HUDEP-2 (cell line): Measurements from ENCODE around the gene DNAH3.
"Not testable (repeated sequence)": the region's sequence is repeated elsewhere in the genome, so short reads cannot be mapped to it uniquely, and the experiment has no call there.

Experiments
- DNase-seq, 76 experiments: peaks; one replicate each; lab custom pipeline; 2025; ENCODE audit not compliant: unreplicated experiment in 76 of 76; lab: John Stamatoyannopoulos, UW

The DNAH3 gene

GRCh38 chr16:21076186-21076883 is 74.3 kb downstream of the DNAH3 start:
- DNase-seq = no peak

- DNase-seq = no peak
These were observed 75.4 kb downstream of the DNAH3 start for GRCh38 chr16:21075252-21075651.

DNA sequence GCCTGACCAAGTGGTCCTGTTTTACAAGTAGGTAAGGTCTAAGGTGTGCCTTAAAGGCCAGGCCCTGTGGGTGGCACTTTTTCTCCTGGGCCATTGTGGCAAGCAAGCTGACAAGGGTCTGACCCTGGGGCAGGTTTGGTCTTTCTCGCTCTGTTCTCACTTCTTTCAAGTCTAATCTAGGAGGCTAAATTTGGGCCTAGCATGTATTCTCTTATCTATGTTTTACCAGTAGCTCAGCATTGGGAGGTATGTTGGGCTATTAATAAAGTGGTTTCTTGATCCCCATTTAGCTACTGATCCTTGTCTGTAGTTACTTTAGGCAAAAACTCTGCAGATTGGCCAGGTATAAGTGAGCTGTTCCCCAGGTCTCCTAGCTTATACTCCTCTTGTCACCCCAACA is 77.7 kb downstream of the DNAH3 start:
- no peak for DNase-seq

GRCh38 chr16:21071741-21072140 is 78.9 kb downstream of the DNAH3 start:
- DNase-seq = no peak

GRCh38 chr16:21070564-21070963 is 80.1 kb downstream of the DNAH3 start:
- no peak for DNase-seq

DNA sequence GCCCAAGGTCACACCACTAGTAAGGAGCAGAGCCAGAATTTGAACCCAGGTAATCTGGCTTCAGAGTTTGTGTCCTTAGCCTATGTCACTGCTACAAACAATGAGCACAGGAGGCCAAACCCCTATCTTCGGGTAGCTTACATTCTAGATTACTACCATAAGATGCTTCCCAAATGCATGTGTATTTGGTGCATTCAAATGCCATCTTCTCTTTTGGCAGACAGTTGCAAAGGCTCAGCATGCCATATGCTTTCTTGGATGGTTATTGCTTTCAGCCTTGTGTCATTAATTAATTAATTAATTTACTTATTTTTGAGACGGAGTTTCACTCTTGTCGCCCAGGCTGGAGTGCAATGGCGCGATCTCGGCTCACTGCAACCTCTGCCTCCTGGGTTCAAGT is 80.7 kb downstream of the DNAH3 start:
- no peak for DNase-seq

- DNase-seq = no peak
These were observed 86.4 kb downstream of the DNAH3 start for GRCh38 chr16:21064203-21064602.

DNA sequence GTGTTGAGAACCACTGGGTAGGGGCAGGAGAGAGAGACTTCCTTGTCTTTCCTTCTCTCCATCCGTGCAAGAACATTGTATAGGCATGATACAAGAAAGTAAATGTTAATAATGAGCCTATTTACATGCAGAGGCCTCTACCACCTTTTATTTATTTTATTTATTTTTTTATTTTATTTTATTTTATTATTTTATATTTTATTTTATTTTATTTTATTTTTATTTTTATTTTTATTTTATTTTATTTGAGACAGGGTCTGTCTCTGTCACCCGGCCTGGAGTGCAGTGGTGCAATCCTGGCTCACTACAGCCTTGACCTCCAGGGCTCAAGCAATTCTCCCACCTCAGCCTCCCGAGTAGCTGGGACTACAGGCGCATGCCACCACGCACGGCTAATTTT is 87.3 kb downstream of the DNAH3 start:
- DNase-seq = not testable (repeated sequence)

DNA sequence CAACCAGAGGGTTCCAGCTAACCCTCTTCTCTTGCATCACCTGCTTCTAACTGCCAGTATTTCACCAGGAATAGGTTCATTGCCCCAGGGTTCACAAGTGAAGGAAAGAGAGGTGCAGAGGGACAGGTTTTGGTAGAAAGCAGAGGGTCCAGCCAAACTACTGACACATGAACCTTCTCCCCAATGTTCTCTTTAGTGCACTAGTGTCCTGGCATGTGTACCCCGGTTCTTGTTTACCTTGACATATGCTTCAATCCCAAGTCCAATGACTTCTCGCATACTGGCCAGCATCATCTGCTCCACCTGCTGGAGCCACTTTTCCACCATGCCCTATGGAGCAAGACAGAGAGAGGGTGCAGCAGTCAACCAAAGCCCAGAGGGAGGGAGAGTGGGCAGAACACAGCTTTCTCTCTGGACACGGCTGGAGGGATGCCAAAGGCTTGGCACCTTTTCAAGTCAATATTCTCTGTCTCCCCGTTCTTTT is 90.6 kb downstream of the DNAH3 start:
- DNase-seq = no peak

- no peak for DNase-seq
These were observed 92.8 kb downstream of the DNAH3 start for GRCh38 chr16:21057875-21058274.

DNA sequence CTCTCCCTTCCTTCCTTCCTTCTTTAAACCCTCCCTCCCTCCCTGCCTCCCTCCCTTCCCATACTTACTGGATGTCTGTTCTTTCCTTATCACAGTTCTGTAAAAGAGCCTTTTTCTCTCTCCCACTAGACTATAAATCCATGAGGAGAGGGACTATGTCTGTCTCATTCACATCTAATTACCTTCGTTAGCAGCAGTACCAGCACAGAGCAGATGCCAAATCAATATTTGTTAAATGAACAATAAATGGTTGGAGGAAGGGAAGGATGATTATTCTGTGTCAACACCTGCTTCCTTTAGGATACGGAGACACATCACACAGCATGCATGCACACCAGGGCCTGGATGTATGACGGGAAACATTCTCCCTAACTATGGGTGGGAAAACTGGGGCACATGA is 94.2 kb downstream of the DNAH3 start:
- no peak for DNase-seq

GRCh38 chr16:21055738-21056137 is 94.9 kb downstream of the DNAH3 start:
- not testable (repeated sequence) for DNase-seq

DNA sequence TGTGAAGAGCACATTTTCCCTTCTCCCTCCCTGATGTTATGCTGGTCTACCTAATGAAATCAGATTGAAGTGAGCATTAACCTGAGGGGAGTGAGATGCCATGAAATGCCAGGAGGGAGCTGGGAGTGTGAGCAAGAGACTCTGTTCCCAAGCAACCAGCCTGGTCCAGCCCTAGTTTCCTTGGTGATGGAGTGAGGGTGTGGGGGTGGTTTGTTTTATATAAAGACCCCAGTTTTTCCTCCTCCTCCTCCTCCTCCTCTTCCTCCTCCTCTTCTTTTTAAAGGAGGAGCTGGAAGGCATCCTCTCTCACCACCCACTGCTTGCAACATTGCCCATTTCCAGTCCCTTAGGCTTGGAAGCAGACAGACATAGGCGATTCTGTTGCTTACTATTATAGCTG is 97.1 kb downstream of the DNAH3 start:
- no peak for DNase-seq

- DNase-seq = not testable (repeated sequence)
These were observed 102.3 kb downstream of the DNAH3 start for GRCh38 chr16:21048091-21048912.

GRCh38 chr16:21038197-21038596 is 112.4 kb downstream of the DNAH3 start:
- no peak for DNase-seq

DNA sequence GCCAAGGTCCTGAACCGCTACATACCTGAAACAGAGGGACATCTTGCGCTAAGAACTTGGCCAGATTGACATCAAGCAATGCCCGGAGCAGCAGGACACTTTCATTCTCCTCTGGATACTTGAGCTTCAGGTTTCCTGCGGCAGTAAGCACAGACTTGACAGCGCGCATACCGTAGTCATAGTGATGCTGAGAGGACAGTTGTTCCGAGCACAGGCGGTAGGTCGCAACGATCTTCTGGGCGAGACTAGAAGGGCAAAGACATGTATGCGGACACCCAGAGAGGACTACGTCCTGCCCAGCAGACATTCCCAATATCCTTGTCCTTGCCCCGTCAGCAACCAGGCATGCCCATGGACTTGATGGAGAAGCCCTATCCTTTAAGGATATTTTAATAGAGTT is 112.9 kb downstream of the DNAH3 start:
- DNase-seq = no peak

DNA sequence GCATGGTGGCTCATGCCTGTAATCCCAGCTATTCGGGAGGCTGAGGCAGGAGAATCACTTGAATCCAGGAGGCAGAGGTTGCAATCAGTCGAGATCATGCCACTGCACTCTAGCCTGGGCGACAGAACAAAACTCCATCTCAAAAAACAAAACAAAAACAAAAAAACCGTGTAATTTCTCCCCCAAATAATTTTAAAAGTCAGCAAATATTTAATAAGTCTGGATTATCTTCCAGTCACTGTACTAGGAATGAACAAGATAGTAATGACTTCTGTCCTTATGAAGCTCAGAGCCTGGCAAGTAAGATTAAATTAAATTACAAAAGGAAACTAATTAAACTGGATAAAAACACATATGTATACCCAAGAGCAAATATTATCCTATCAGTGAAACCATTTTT is 113.5 kb downstream of the DNAH3 start:
- no peak for DNase-seq

GRCh38 chr16:21036471-21036870 is 114.2 kb downstream of the DNAH3 start:
- DNase-seq = no peak

DNA sequence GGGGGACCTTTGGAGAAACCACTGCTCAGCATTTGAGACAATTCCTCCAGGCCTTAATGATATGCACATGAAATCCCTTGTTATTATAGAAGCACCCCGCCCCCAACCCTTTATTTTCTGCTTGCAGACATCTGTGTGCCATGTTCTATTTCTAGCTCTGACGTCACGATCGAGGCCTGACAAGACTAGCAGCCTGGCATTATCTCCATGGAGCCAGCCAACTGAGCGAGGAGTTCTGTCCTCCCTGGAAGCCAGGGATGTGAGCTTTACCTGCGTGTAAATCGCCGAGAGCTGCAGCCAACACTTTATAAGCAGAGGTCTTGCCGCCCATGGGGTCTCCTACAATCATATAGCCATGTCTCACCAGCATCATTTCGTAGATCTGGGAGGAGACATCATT is 116.9 kb downstream of the DNAH3 start:
- DNase-seq = no peak

GRCh38 chr16:21033264-21033663 is 117.4 kb downstream of the DNAH3 start:
- no peak for DNase-seq

- no peak for DNase-seq
These were observed 121.9 kb downstream of the DNAH3 start for GRCh38 chr16:21028728-21029127.

- DNase-seq = no peak
These were observed 123.8 kb downstream of the DNAH3 start for GRCh38 chr16:21026846-21027245.
